Measurements from ENCODE around the gene NAV1. TPM values are rescaled to one million over a fixed set of nuclear protein-coding genes. Genes with fewer than 3 reads are reported as not detected.
"Not testable (repeated sequence)": the region's sequence is repeated elsewhere in the genome, so short reads cannot be mapped to it uniquely, and the experiment has no call there.

NAV1 gene
- total RNA-seq, 2 experiments from 2014 or later, result 1.6 to 2.1 TPM

- ChIA-PET CTCF (interaction anchor here (1.0 to 30.4 kb wide), 4 partner anchors 1 to 56 kb away, joined by 3 to 796 read pairs (median 400); partner anchors contain the start of gene CSRP1), POLR2A (no interaction called here)
- TF ChIP-seq CTCF (IDR thresholded peaks at IDR 0.05), result no peak
- ATAC-seq (no peak), DNase-seq (no peak)
- no peak overlapping the region for H3K27ac Mint-ChIP-seq
- H3K27me3 Mint-ChIP-seq, result no peaks in the 10 kb centered on the region
- peaks cover 33% of the 10 kb centered on the region for H3K36me3 Mint-ChIP-seq (ENCODE audit: low read depth)
- intact Hi-C loops (cut with micrococcal nuclease), result no loop called here
- no peaks in the 10 kb centered on the region for H3K4me1 Mint-ChIP-seq (ENCODE audit: low read depth)
- no peaks in the 10 kb centered on the region for H3K9me3 Mint-ChIP-seq
- no peak overlapping the region for H3K4me3 Mint-ChIP-seq
Observed at GRCh38 chr1:201491896-201492511, 46.9 kb upstream of the NAV1 start.

- intact Hi-C loops (cut with micrococcal nuclease); H3K27me3 Mint-ChIP-seq; ATAC-seq; H3K4me1 Mint-ChIP-seq (ENCODE audit: low read depth); H3K9me3 Mint-ChIP-seq; H3K27ac Mint-ChIP-seq; DNase-seq; POLR2A ChIA-PET; H3K4me3 Mint-ChIP-seq: not testable (repeated sequence)
- CTCF ChIA-PET, result interaction anchor here (29.4 to 30.4 kb wide), 2 partner anchors 2 to 12 kb away, joined by 796 read pairs; partner anchors contain the start of gene CSRP1
- H3K36me3 Mint-ChIP-seq (ENCODE audit: low read depth), result peaks cover 27% of the 10 kb centered on the region
Observed at GRCh38 chr1:201493026-201493656, 45.8 kb upstream of the NAV1 start.

- H3K4me1 Mint-ChIP-seq (ENCODE audit: low read depth), result no peaks in the 10 kb centered on the region
- CTCF ChIA-PET, result interaction anchor here (1.0 to 30.4 kb wide), 3 partner anchors 3 to 66 kb away, joined by 3 to 796 read pairs (median 796); partner anchors contain the start of gene CSRP1
- ATAC-seq, result no peak
- intact Hi-C loops (cut with micrococcal nuclease), result no loop called here
- no peaks in the 10 kb centered on the region for H3K27me3 Mint-ChIP-seq
- H3K27ac Mint-ChIP-seq, result no peak overlapping the region
- TF ChIP-seq CTCF (IDR thresholded peaks at IDR 0.05), result no peak
- POLR2A ChIA-PET, result interaction anchor here (0.6 kb wide), 1 partner anchor 11 kb away, joined by 3 read pairs; no protein-coding TSS in a partner anchor
- H3K36me3 Mint-ChIP-seq (ENCODE audit: low read depth), result peaks cover 27% of the 10 kb centered on the region
- no peaks in the 10 kb centered on the region for H3K9me3 Mint-ChIP-seq
- no peak overlapping the region for H3K4me3 Mint-ChIP-seq
- DNase-seq, result no peak
Observed at GRCh38 chr1:201493757-201494617, 44.9 kb upstream of the NAV1 start.

GRCh38 chr1:201495551-201496295 is 43.2 kb upstream of the NAV1 start:
- H3K9me3 Mint-ChIP-seq, result no peaks in the 10 kb centered on the region
- ChIA-PET CTCF (interaction anchor here (1.7 to 30.4 kb wide), 3 partner anchors 4 to 47 kb away, joined by 5 to 796 read pairs (median 796); partner anchors contain the start of gene CSRP1), POLR2A (interaction anchor here (0.6 kb wide), 1 partner anchor 50 kb away, joined by 3 read pairs; no protein-coding TSS in a partner anchor)
- TF ChIP-seq CTCF (IDR thresholded peaks at IDR 0.05), result no peak
- intact Hi-C loops (cut with micrococcal nuclease), result no loop called here
- H3K4me1 Mint-ChIP-seq (ENCODE audit: low read depth), result no peaks in the 10 kb centered on the region
- H3K27ac Mint-ChIP-seq, result no peak overlapping the region
- no peaks in the 10 kb centered on the region for H3K27me3 Mint-ChIP-seq
- ATAC-seq (no peak), DNase-seq (no peak)
- no peak overlapping the region for H3K4me3 Mint-ChIP-seq
- H3K36me3 Mint-ChIP-seq (ENCODE audit: low read depth), result peaks cover 25% of the 10 kb centered on the region

GRCh38 chr1:201496296-201496690 is 42.6 kb upstream of the NAV1 start:
- H3K9me3 Mint-ChIP-seq, result no peaks in the 10 kb centered on the region
- no peaks in the 10 kb centered on the region for H3K27me3 Mint-ChIP-seq
- no peak overlapping the region for H3K27ac Mint-ChIP-seq
- ChIA-PET CTCF (interaction anchor here (1.7 to 30.4 kb wide), 3 partner anchors 5 to 48 kb away, joined by 5 to 796 read pairs (median 796); partner anchors contain the start of gene CSRP1), POLR2A (no interaction called here)
- DNase-seq, result no peak
- H3K4me3 Mint-ChIP-seq, result no peak overlapping the region
- no peak for TF ChIP-seq CTCF (IDR thresholded peaks at IDR 0.05)
- intact Hi-C loops (cut with micrococcal nuclease), result no loop called here
- ATAC-seq, result no peak
- peaks cover 25% of the 10 kb centered on the region for H3K36me3 Mint-ChIP-seq (ENCODE audit: low read depth)
- no peaks in the 10 kb centered on the region for H3K4me1 Mint-ChIP-seq (ENCODE audit: low read depth)

Measured in activated CD8-positive, alpha-beta T cell treated with anti-CD3 and anti-CD28 coated beads for 36 hours (primary cell).